ENCODE results near the gene NES. TPM values are rescaled to one million over a fixed set of nuclear protein-coding genes. Genes with fewer than 3 reads are reported as not detected.

The NES gene
- polyA plus RNA-seq, 4 donors, result 0.22 to 17.9 (median 6.4) TPM

- Histone ChIP-seq H3K4me1 (ENCODE audit: control insufficient read depth in 3 of 3, insufficient read depth in 2 of 3, low read depth in 1 of 3, low read length in 2 of 3) (peaks cover 0 to 4% (median 0%) of the 10 kb centered on the region in 3 donors), H3K27ac (ENCODE audit: low read depth in 1 of 3, low read length in 2 of 3) (no peak overlapping the region), H3K36me3 (ENCODE audit: control insufficient read depth in 3 of 3, insufficient read depth in 2 of 3, low read depth in 1 of 3, low read length in 3 of 3) (peaks cover 0 to 14% (median 0%) of the 10 kb centered on the region in 3 donors), H3K9me3 (ENCODE audit: control insufficient read depth in 2 of 2, insufficient read depth in 1 of 2, low read depth in 1 of 2, low read length in 1 of 2) (no peaks in the 10 kb centered on the region), H3K4me3 (ENCODE audit: low read depth in 1 of 3, low read length in 3 of 3) (no peak overlapping the region), H3K27me3 (ENCODE audit: control insufficient read depth in 3 of 3, insufficient read depth in 3 of 3, low read length in 3 of 3) (peaks cover 0 to 9% (median 3%) of the 10 kb centered on the region in 3 donors)
- DNase-seq (no peak), FAIRE-seq (no peak)
- 71 to 100% (median 79%) methylated on average over 1 of the region's 1 CpG for WGBS, 3 donors
Measured at GRCh38 chr1:156698995-156699394, 21.8 kb upstream of the NES start.

DNA sequence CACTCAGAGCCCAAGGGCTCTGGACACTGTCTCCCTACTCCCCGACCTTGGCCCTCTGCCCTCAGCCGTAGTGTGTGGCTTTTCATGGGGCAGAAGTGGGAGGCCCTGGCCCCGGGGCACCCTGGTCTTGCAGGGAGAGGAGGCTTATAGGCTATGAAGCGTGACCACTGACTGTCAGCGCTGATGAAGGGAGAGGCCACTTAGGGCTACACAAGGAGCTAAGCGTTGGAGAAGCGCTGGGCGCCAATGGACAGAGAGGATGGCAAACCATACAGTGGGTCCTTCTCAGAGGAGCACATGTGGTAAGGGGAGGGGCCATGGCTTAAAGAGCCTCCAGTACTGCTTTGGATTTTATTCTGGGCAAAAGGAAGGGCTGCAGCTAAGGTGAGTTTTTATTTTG is 20.3 kb upstream of the NES start:
- Histone ChIP-seq H3K27me3 (ENCODE audit: control insufficient read depth in 3 of 3, insufficient read depth in 3 of 3, low read length in 3 of 3) (peaks cover 0 to 3% (median 0%) of the 10 kb centered on the region in 3 donors), H3K27ac (ENCODE audit: low read depth in 1 of 3, low read length in 2 of 3) (no peak overlapping the region), H3K4me3 (ENCODE audit: low read depth in 1 of 3, low read length in 3 of 3) (no peak overlapping the region), H3K36me3 (ENCODE audit: control insufficient read depth in 3 of 3, insufficient read depth in 2 of 3, low read depth in 1 of 3, low read length in 3 of 3) (peaks cover 0 to 14% (median 0%) of the 10 kb centered on the region in 3 donors), H3K4me1 (ENCODE audit: control insufficient read depth in 3 of 3, insufficient read depth in 2 of 3, low read depth in 1 of 3, low read length in 2 of 3) (peaks cover 3 to 20% (median 4%) of the 10 kb centered on the region in 3 donors), H3K9me3 (ENCODE audit: control insufficient read depth in 2 of 2, insufficient read depth in 1 of 2, low read depth in 1 of 2, low read length in 1 of 2) (no peaks in the 10 kb centered on the region)
- DNase-seq (no peak), FAIRE-seq (no peak)
- WGBS, 3 donors, result 81 to 86% (median 86%) methylated on average over 8 of the region's 8 CpGs

DNA sequence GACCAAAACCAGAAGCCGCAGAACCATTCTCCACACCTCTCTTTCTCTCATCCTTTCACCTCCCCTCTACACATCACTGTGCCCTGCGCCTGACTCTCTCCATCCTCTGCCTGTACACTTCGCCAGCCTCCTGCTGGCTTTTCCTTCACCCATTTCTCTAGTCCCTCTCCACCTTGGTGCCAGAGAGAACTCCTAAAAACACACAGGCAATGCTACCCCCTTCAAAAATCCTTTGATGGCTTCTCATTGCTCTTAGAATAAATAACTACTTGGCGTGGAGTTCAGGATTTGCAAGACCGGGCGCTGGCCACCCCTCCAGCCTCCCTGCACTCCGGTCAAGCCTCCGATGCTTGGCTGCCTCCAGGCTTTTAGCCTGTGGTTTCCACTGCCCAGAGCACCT is 19.5 kb upstream of the NES start:
- peaks cover 3 to 27% (median 4%) of the 10 kb centered on the region in 3 donors for H3K4me1 ChIP-seq (ENCODE audit: control insufficient read depth in 3 of 3, insufficient read depth in 2 of 3, low read depth in 1 of 3, low read length in 2 of 3)
- H3K27me3 ChIP-seq (ENCODE audit: control insufficient read depth in 3 of 3, insufficient read depth in 3 of 3, low read length in 3 of 3), result peaks cover 0 to 6% (median 3%) of the 10 kb centered on the region in 3 donors
- H3K27ac ChIP-seq (ENCODE audit: low read depth in 1 of 3, low read length in 2 of 3), result no peak overlapping the region
- no peak for FAIRE-seq
- peaks cover 0 to 14% (median 0%) of the 10 kb centered on the region in 3 donors for H3K36me3 ChIP-seq (ENCODE audit: control insufficient read depth in 3 of 3, insufficient read depth in 2 of 3, low read depth in 1 of 3, low read length in 3 of 3)
- WGBS, 3 donors, result 93 to 95% (median 93%) methylated on average over 8 of the region's 8 CpGs
- no peak overlapping the region for H3K4me3 ChIP-seq (ENCODE audit: low read depth in 1 of 3, low read length in 3 of 3)
- no peak for DNase-seq
- H3K9me3 ChIP-seq (ENCODE audit: control insufficient read depth in 2 of 2, insufficient read depth in 1 of 2, low read depth in 1 of 2, low read length in 1 of 2), result no peaks in the 10 kb centered on the region

GRCh38 chr1:156694690-156694962 is 17.4 kb upstream of the NES start:
- DNase-seq, result no peak
- WGBS, 3 donors, result 84 to 89% (median 85%) methylated on average over 5 of the region's 5 CpGs
- no peaks in the 10 kb centered on the region for H3K9me3 ChIP-seq (ENCODE audit: control insufficient read depth in 2 of 2, insufficient read depth in 1 of 2, low read depth in 1 of 2, low read length in 1 of 2)
- FAIRE-seq, result no peak
- peaks cover 0 to 8% (median 3%) of the 10 kb centered on the region in 3 donors for H3K27me3 ChIP-seq (ENCODE audit: control insufficient read depth in 3 of 3, insufficient read depth in 3 of 3, low read length in 3 of 3)
- no peak overlapping the region for H3K4me3 ChIP-seq (ENCODE audit: low read depth in 1 of 3, low read length in 3 of 3)
- peaks cover 3 to 48% (median 4%) of the 10 kb centered on the region in 3 donors for H3K4me1 ChIP-seq (ENCODE audit: control insufficient read depth in 3 of 3, insufficient read depth in 2 of 3, low read depth in 1 of 3, low read length in 2 of 3)
- H3K27ac ChIP-seq (ENCODE audit: low read depth in 1 of 3, low read length in 2 of 3), result peak overlapping the region in 1 of 3 donors; percentile 39
- peaks cover 0 to 2% (median 0%) of the 10 kb centered on the region in 3 donors for H3K36me3 ChIP-seq (ENCODE audit: control insufficient read depth in 3 of 3, insufficient read depth in 2 of 3, low read depth in 1 of 3, low read length in 3 of 3)

GRCh38 chr1:156693848-156694689 is 16.9 kb upstream of the NES start:
- peak overlapping the region in 1 of 3 donors; percentile 39 for H3K27ac ChIP-seq (ENCODE audit: low read depth in 1 of 3, low read length in 2 of 3)
- H3K36me3 ChIP-seq (ENCODE audit: control insufficient read depth in 3 of 3, insufficient read depth in 2 of 3, low read depth in 1 of 3, low read length in 3 of 3), result no peaks in the 10 kb centered on the region
- peaks cover 3 to 53% (median 4%) of the 10 kb centered on the region in 3 donors for H3K4me1 ChIP-seq (ENCODE audit: control insufficient read depth in 3 of 3, insufficient read depth in 2 of 3, low read depth in 1 of 3, low read length in 2 of 3)
- 33 to 67% (median 50%) methylated on average over 12 of the region's 12 CpGs for WGBS, 3 donors
- no peak for FAIRE-seq
- H3K9me3 ChIP-seq (ENCODE audit: control insufficient read depth in 2 of 2, insufficient read depth in 1 of 2, low read depth in 1 of 2, low read length in 1 of 2), result no peaks in the 10 kb centered on the region
- H3K27me3 ChIP-seq (ENCODE audit: control insufficient read depth in 3 of 3, insufficient read depth in 3 of 3, low read length in 3 of 3), result peaks cover 0 to 8% (median 3%) of the 10 kb centered on the region in 3 donors
- DNase-seq, result peak; percentile 59 to 70
- H3K4me3 ChIP-seq (ENCODE audit: low read depth in 1 of 3, low read length in 3 of 3), result no peak overlapping the region

DNA sequence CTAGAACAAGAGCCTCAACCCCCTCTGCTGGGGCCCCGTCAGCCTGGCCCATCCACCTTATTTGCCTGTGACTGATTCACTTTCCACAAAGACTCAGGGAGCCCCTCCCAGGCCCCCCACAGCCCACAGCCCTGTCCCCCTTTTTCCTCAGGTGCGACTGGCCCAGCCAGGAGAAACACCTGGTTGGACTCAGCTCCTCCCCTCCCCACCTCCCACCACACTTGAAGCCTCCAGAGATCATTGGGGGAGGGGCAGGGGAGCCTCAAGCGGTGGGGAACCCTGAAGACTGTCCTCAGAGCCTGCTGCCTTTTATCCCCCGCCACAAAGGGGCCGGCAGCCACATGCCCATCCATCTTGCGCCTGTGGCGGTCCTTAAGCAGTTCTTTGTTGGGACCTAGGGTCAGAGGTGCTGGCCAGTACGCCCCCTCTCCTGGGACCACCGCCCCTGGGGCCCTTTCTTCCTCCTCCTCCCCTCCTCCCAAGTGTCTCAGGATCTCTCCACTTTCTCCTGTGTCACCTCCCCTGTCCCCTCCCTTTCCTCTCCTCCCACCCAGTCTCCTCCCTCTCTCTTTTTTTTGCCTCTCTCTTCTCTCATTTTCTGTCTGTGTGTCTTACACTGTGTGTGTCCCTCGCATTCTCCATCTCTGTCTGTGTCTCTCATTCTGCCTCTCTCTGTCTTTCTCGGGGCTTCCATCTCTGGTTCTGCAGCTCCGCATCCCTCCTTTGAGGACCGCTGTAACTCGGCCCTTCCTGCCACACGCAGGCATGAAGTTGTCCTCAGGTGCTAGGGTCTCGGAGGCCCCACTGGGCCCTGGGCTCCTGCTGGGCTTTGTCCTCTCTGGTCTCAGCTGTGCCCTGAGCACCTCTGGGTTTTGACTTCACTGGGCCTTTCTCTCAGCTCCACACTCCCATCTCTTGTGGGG is 16.0 kb upstream of the NES start:
- FAIRE-seq (no peak), DNase-seq (peak in 1 of 2 donors; percentile 87)
- Histone ChIP-seq H3K27me3 (ENCODE audit: control insufficient read depth in 3 of 3, insufficient read depth in 3 of 3, low read length in 3 of 3) (peaks cover 0 to 8% (median 3%) of the 10 kb centered on the region in 3 donors), H3K4me1 (ENCODE audit: control insufficient read depth in 3 of 3, insufficient read depth in 2 of 3, low read depth in 1 of 3, low read length in 2 of 3) (peaks cover 3 to 53% (median 4%) of the 10 kb centered on the region in 3 donors), H3K36me3 (ENCODE audit: control insufficient read depth in 3 of 3, insufficient read depth in 2 of 3, low read depth in 1 of 3, low read length in 3 of 3) (no peaks in the 10 kb centered on the region), H3K27ac (ENCODE audit: low read depth in 1 of 3, low read length in 2 of 3) (peak overlapping the region in 1 of 3 donors; percentile 56), H3K9me3 (ENCODE audit: control insufficient read depth in 2 of 2, insufficient read depth in 1 of 2, low read depth in 1 of 2, low read length in 1 of 2) (no peaks in the 10 kb centered on the region), H3K4me3 (ENCODE audit: low read depth in 1 of 3, low read length in 3 of 3) (no peak overlapping the region)
- 35 to 41% (median 37%) methylated on average over 14 to 16 of the region's 16 CpGs for WGBS, 3 donors

DNA sequence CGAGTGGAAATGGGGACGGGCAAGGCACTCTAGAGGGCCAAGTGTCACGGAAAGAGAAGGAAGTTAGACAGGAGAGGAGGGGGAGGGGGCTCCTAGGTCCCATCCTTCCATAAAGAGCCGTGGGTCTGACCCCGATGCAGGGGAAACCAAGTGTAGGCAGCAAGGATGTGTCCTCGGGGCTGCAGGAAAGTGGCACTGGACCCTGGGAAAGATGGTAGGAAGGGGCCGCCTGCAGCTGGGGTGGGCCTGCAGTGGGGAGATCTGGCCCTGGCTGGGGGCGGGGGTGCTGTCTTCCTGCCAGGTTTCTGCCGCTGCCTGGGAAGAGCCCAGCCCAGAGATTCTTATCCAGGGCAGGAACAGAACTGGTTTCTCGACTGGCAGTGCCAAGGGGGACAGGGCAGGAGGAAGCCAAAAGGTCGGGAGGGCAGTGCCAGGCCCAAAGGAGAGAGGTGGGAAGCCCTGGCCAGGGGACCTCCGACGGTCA is 15.3 kb upstream of the NES start:
- Histone ChIP-seq H3K36me3 (ENCODE audit: control insufficient read depth in 3 of 3, insufficient read depth in 2 of 3, low read depth in 1 of 3, low read length in 3 of 3) (no peaks in the 10 kb centered on the region), H3K27me3 (ENCODE audit: control insufficient read depth in 3 of 3, insufficient read depth in 3 of 3, low read length in 3 of 3) (peaks cover 0 to 8% (median 3%) of the 10 kb centered on the region in 3 donors), H3K4me1 (ENCODE audit: control insufficient read depth in 3 of 3, insufficient read depth in 2 of 3, low read depth in 1 of 3, low read length in 2 of 3) (peaks cover 3 to 53% (median 4%) of the 10 kb centered on the region in 3 donors), H3K9me3 (ENCODE audit: control insufficient read depth in 2 of 2, insufficient read depth in 1 of 2, low read depth in 1 of 2, low read length in 1 of 2) (no peaks in the 10 kb centered on the region), H3K27ac (ENCODE audit: low read depth in 1 of 3, low read length in 2 of 3) (peak overlapping the region in 1 of 3 donors; percentile 56), H3K4me3 (ENCODE audit: low read depth in 1 of 3, low read length in 3 of 3) (no peak overlapping the region)
- DNase-seq (no peak), FAIRE-seq (no peak)
- 7 to 11% (median 8%) methylated on average over 12 to 13 of the region's 13 CpGs for WGBS, 3 donors
